Mammary epithelial cell (primary cell): ENCODE measurements around the gene BCAS3.

ENCODE experiments used
- EZH2 ChIP-seq: IDR thresholded peaks from 2 replicates; pipeline ENCODE4 v1.6.1; 2012; ENCODE audit warnings: low read length, inconsistent platforms, borderline replicate concordance
- TF ChIP-seq, protein P1 (sequence below), 2 donors: IDR thresholded peaks in 1 of 2; conservative IDR thresholded peaks in 1 of 2; 2 replicates each; pipeline ENCODE4 v1.5.1; 2011 to 2012; ENCODE audit warnings: inconsistent platforms in 2 of 2, low read length in 2 of 2, mild to moderate bottlenecking in 2 of 2, control low read depth in 1 of 2, low read depth in 1 of 2; ENCODE audit not compliant: insufficient read depth in 1 of 2; ENCODE audit errors: extremely low read depth in 1 of 2

DNA sequence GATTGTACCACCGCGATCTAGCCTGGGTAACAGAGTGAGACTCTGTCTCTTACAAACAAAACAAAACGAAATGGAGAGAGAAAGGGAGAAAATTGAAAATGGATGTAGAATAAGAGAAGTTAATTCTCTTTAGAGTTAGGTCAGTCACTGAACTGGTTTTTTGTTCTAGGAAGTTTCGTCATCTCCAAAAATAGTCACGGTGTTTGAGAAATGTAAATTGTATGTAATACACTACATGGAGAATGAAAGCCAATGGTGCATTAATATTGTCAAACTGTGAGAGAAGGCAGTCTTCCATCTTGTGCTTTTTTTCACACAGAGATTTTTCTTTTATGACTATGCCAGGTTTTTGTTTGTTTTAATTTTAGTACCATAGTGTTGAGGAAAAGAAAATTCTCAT lies 145.9 kb downstream of the BCAS3 start:
- TF ChIP-seq, protein P1, sequence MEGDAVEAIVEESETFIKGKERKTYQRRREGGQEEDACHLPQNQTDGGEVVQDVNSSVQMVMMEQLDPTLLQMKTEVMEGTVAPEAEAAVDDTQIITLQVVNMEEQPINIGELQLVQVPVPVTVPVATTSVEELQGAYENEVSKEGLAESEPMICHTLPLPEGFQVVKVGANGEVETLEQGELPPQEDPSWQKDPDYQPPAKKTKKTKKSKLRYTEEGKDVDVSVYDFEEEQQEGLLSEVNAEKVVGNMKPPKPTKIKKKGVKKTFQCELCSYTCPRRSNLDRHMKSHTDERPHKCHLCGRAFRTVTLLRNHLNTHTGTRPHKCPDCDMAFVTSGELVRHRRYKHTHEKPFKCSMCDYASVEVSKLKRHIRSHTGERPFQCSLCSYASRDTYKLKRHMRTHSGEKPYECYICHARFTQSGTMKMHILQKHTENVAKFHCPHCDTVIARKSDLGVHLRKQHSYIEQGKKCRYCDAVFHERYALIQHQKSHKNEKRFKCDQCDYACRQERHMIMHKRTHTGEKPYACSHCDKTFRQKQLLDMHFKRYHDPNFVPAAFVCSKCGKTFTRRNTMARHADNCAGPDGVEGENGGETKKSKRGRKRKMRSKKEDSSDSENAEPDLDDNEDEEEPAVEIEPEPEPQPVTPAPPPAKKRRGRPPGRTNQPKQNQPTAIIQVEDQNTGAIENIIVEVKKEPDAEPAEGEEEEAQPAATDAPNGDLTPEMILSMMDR (conservative IDR thresholded peaks at IDR 0.05 in 1 of 2, IDR thresholded peaks at IDR 0.05 in 1 of 2; ENCODE audit: extremely low read depth in 1 of 2, insufficient read depth in 1 of 2, low read depth in 1 of 2, low read length in 2 of 2) = no peak
- TF ChIP-seq EZH2 = no peak
